ENCODE measurements around the gene VEGFA.

The VEGFA gene

GRCh38 chr6:43774776-43775534, 4.9 kb downstream of the VEGFA start:
- H3K79me2 ChIP-seq (ENCODE audit: insufficient read depth, low read length), result peaks cover 95% of the 10 kb centered on the region
- H3K9me2 ChIP-seq (replicated peaks; ENCODE audit: low read depth, low read length), result no peaks in the 10 kb centered on the region
- peak overlapping the region; percentile 95 for H3K9ac ChIP-seq (ENCODE audit: low read depth, low read length, poor library complexity, severe bottlenecking)
- H3K36me3 ChIP-seq (ENCODE audit: insufficient read depth, low read length), result peaks cover 34% of the 10 kb centered on the region
- no peaks in the 10 kb centered on the region for H3K9me3 ChIP-seq (ENCODE audit: insufficient read depth, low read depth, low read length)
- no peak overlapping the region for H2AFZ ChIP-seq (ENCODE audit: low read length)
- H3K4me1 ChIP-seq (ENCODE audit: insufficient read depth, low read length, poor library complexity, severe bottlenecking), result peaks cover 58% of the 10 kb centered on the region
- TF ChIP-seq, protein P1, sequence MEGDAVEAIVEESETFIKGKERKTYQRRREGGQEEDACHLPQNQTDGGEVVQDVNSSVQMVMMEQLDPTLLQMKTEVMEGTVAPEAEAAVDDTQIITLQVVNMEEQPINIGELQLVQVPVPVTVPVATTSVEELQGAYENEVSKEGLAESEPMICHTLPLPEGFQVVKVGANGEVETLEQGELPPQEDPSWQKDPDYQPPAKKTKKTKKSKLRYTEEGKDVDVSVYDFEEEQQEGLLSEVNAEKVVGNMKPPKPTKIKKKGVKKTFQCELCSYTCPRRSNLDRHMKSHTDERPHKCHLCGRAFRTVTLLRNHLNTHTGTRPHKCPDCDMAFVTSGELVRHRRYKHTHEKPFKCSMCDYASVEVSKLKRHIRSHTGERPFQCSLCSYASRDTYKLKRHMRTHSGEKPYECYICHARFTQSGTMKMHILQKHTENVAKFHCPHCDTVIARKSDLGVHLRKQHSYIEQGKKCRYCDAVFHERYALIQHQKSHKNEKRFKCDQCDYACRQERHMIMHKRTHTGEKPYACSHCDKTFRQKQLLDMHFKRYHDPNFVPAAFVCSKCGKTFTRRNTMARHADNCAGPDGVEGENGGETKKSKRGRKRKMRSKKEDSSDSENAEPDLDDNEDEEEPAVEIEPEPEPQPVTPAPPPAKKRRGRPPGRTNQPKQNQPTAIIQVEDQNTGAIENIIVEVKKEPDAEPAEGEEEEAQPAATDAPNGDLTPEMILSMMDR (conservative IDR thresholded peaks at IDR 0.05; ENCODE audit: low read length), result peak; percentile 84
- no peak for TF ChIP-seq EZH2phosphoT487 (IDR thresholded peaks at IDR 0.05; ENCODE audit: borderline replicate concordance)
- peak overlapping the region; percentile 98 for H3K4me2 ChIP-seq (ENCODE audit: low read depth, low read length, poor library complexity, severe bottlenecking)
- peaks cover 55% of the 10 kb centered on the region for H4K20me1 ChIP-seq (ENCODE audit: insufficient read depth, low read length, poor library complexity, severe bottlenecking)
- H3K27me3 ChIP-seq (ENCODE audit: insufficient read depth, low read length, poor library complexity, severe bottlenecking), result no peaks in the 10 kb centered on the region
- H3K4me3 ChIP-seq (ENCODE audit: low read length, poor library complexity, severe bottlenecking), result peak overlapping the region; percentile 87
- H3F3A ChIP-seq (ENCODE audit: low read depth), result no peaks in the 10 kb centered on the region

DNA sequence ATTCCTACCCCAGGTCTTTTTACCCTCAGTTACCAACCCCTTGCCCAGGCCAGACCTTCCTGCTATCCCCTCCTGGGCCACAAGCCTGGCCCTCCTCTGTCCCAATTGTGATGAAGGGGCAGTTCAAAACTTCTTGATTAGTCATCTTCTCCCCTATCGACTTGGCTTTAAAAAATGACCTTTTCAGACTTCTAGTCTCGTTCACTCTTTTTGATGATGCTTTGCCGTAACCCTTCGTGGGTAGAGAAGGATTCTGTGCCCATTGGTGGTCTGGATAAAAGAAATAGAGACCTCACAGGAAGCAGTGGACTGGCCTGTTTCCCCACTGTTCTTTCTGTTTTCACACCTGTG, 5.5 kb downstream of the VEGFA start:
- Histone ChIP-seq H3K4me1 (ENCODE audit: insufficient read depth, low read length, poor library complexity, severe bottlenecking) (peaks cover 54% of the 10 kb centered on the region), H3K9me2 (replicated peaks; ENCODE audit: low read depth, low read length) (no peaks in the 10 kb centered on the region), H3K79me2 (ENCODE audit: insufficient read depth, low read length) (peaks cover 95% of the 10 kb centered on the region), H3K4me3 (ENCODE audit: low read length, poor library complexity, severe bottlenecking) (peak overlapping the region; percentile 87), H3K27me3 (ENCODE audit: insufficient read depth, low read length, poor library complexity, severe bottlenecking) (no peaks in the 10 kb centered on the region), H3K36me3 (ENCODE audit: insufficient read depth, low read length) (peaks cover 40% of the 10 kb centered on the region), H3K4me2 (ENCODE audit: low read depth, low read length, poor library complexity, severe bottlenecking) (peak overlapping the region; percentile 98), H4K20me1 (ENCODE audit: insufficient read depth, low read length, poor library complexity, severe bottlenecking) (peaks cover 51% of the 10 kb centered on the region), H3K9ac (ENCODE audit: low read depth, low read length, poor library complexity, severe bottlenecking) (peak overlapping the region; percentile 95), H3K9me3 (ENCODE audit: insufficient read depth, low read depth, low read length) (no peaks in the 10 kb centered on the region), H2AFZ (ENCODE audit: low read length) (no peak overlapping the region), H3F3A (ENCODE audit: low read depth) (no peaks in the 10 kb centered on the region)
- TF ChIP-seq, protein P1 (conservative IDR thresholded peaks at IDR 0.05; ENCODE audit: low read length), result no peak
- no peak for TF ChIP-seq EZH2phosphoT487 (IDR thresholded peaks at IDR 0.05; ENCODE audit: borderline replicate concordance)

DNA sequence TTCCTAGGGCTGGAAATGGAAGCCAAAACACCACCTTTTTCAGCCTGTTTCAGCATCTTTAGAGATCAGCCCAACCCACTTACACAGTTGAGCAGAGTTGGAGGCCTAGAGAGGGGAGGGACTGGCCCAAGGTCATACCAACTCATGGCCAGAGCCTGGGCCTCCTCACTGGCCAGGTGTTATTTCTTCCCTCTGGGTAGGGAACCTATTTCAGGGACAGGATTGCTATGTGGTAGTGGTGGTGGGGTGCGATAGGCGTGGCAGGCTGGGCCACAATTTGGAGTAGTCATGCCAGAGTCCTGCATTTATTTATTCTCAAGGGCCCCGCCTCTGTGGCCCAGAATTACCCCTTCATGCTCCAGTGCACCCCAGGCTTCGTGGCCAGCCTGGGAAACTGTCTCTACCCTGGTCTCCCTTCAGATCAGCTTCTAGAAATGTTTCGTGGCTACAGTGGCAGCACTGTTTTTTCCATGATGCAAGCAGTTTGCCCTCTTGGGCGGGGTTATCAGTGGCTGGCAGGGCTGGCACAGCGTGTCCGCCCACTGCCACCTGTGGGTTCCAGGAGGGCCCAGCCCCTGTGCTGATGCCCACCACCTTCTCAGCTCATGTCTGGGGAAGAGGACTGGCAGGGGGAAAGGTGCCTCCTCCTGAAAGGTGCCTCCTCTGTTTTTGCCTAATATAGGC, 6.2 kb downstream of the VEGFA start:
- peak overlapping the region; percentile 95 for H3K9ac ChIP-seq (ENCODE audit: low read depth, low read length, poor library complexity, severe bottlenecking)
- no peaks in the 10 kb centered on the region for H3K27me3 ChIP-seq (ENCODE audit: insufficient read depth, low read length, poor library complexity, severe bottlenecking)
- peaks cover 47% of the 10 kb centered on the region for H3K36me3 ChIP-seq (ENCODE audit: insufficient read depth, low read length)
- peaks cover 51% of the 10 kb centered on the region for H4K20me1 ChIP-seq (ENCODE audit: insufficient read depth, low read length, poor library complexity, severe bottlenecking)
- H3K79me2 ChIP-seq (ENCODE audit: insufficient read depth, low read length), result peaks cover 92% of the 10 kb centered on the region
- H3K9me3 ChIP-seq (ENCODE audit: insufficient read depth, low read depth, low read length), result no peaks in the 10 kb centered on the region
- TF ChIP-seq EZH2phosphoT487 (IDR thresholded peaks at IDR 0.05; ENCODE audit: borderline replicate concordance), result no peak
- TF ChIP-seq, protein P1 (conservative IDR thresholded peaks at IDR 0.05; ENCODE audit: low read length), result no peak
- no peaks in the 10 kb centered on the region for H3F3A ChIP-seq (ENCODE audit: low read depth)
- peak overlapping the region; percentile 98 for H3K4me2 ChIP-seq (ENCODE audit: low read depth, low read length, poor library complexity, severe bottlenecking)
- H3K9me2 ChIP-seq (replicated peaks; ENCODE audit: low read depth, low read length), result no peaks in the 10 kb centered on the region
- no peak overlapping the region for H2AFZ ChIP-seq (ENCODE audit: low read length)
- H3K4me1 ChIP-seq (ENCODE audit: insufficient read depth, low read length, poor library complexity, severe bottlenecking), result peaks cover 53% of the 10 kb centered on the region
- peak overlapping the region; percentile 87 for H3K4me3 ChIP-seq (ENCODE audit: low read length, poor library complexity, severe bottlenecking)

Measured in Loucy (cell line).